MM.1S (cell line): Measurements from ENCODE around the gene FARSB.

ENCODE experiments used
- EZH2 ChIP-seq: fragments of 300-600 bp; sonication (generic); optimal IDR thresholded peaks from 2 replicates; pipeline ENCODE3; 2017; ENCODE audit warnings: low read depth, mild to moderate bottlenecking, antibody characterized with exemption, low read length, mixed read lengths
- TF ChIP-seq, protein P1 (sequence below): fragments of 300-600 bp; sonication (generic); IDR thresholded peaks from 2 replicates; pipeline ENCODE4 v1.5.1; 2016; ENCODE audit warnings: antibody characterized with exemption, low read length, mixed read lengths

DNA sequence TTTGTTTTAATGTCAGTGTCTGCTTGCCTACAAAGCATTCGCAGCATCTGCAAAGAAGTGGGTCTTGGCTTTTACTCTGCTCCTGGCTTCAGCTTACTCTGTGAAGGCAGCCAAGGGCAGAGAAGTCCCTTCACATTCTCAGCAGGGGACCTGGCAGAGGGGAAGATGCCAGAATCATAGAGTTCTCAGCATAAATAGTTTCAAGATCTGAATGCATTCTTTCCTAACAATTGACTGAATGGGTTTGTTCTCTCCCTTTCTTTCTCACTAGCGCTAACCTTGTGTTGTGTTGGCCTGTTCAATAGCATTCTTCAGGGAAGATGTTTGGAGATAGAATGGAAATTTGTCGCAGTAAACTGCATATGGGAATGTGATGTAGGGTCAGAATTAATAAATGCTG is 106.9 kb downstream of the FARSB start:
- TF ChIP-seq, protein P1, sequence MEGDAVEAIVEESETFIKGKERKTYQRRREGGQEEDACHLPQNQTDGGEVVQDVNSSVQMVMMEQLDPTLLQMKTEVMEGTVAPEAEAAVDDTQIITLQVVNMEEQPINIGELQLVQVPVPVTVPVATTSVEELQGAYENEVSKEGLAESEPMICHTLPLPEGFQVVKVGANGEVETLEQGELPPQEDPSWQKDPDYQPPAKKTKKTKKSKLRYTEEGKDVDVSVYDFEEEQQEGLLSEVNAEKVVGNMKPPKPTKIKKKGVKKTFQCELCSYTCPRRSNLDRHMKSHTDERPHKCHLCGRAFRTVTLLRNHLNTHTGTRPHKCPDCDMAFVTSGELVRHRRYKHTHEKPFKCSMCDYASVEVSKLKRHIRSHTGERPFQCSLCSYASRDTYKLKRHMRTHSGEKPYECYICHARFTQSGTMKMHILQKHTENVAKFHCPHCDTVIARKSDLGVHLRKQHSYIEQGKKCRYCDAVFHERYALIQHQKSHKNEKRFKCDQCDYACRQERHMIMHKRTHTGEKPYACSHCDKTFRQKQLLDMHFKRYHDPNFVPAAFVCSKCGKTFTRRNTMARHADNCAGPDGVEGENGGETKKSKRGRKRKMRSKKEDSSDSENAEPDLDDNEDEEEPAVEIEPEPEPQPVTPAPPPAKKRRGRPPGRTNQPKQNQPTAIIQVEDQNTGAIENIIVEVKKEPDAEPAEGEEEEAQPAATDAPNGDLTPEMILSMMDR = no peak
- no peak for TF ChIP-seq EZH2
